GM19238 (cell line): ENCODE data around the gene MED12L.
A peak's percentile ranks its signal among the peaks of the same experiment; 100 is the strongest.
"Not testable (repeated sequence)": the region's sequence is repeated elsewhere in the genome, so short reads cannot be mapped to it uniquely, and the experiment has no call there.

Experiments
- DNase-seq: peaks from one replicate; pipeline ENCODE4 v3.0.0; 2011; ENCODE audit warnings: low spot score; ENCODE audit not compliant: insufficient read length

Gene MED12L

GRCh38 chr3:151236316-151236715, 150.9 kb downstream of the MED12L start:
- DNase-seq, result no peak

- DNase-seq, result no peak
Observed at GRCh38 chr3:151236736-151237135, 151.3 kb downstream of the MED12L start.

- DNase-seq, result not testable (repeated sequence)
Observed at GRCh38 chr3:151242006-151242405, 156.5 kb downstream of the MED12L start.

- no peak for DNase-seq
Observed at GRCh38 chr3:151248772-151249337, 163.4 kb downstream of the MED12L start.

GRCh38 chr3:151256749-151257148, 171.3 kb downstream of the MED12L start:
- DNase-seq, result no peak

- DNase-seq, result no peak
Observed at GRCh38 chr3:151259664-151260063, 174.2 kb downstream of the MED12L start.

- no peak for DNase-seq
Observed at GRCh38 chr3:151262871-151263525, 177.5 kb downstream of the MED12L start.

- no peak for DNase-seq
Observed at GRCh38 chr3:151264605-151265004, 179.1 kb downstream of the MED12L start.

- no peak for DNase-seq
Observed at GRCh38 chr3:151265166-151265565, 179.7 kb downstream of the MED12L start.

- DNase-seq, result peak; percentile 21
Observed at GRCh38 chr3:151265866-151266265, 180.4 kb downstream of the MED12L start.

- DNase-seq, result no peak
Observed at GRCh38 chr3:151267066-151267465, 181.6 kb downstream of the MED12L start.

- no peak for DNase-seq
Observed at GRCh38 chr3:151268267-151269235, 183.1 kb downstream of the MED12L start.

GRCh38 chr3:151269631-151270030, 184.2 kb downstream of the MED12L start:
- DNase-seq, result no peak

- DNase-seq, result no peak
Observed at GRCh38 chr3:151275091-151275490, 189.6 kb downstream of the MED12L start.

GRCh38 chr3:151276038-151276686, 190.7 kb downstream of the MED12L start:
- DNase-seq, result no peak

- DNase-seq, result no peak
Observed at GRCh38 chr3:151276687-151277042, 191.2 kb downstream of the MED12L start.

GRCh38 chr3:151278230-151278629, 192.8 kb downstream of the MED12L start, which contains the start of gene P2RY14:
Gene P2RY14 (minus strand): TSS chr3:151278542. CDS start chr3:151214316, 64,226 bp downstream.
- DNase-seq, result no peak

- no peak for DNase-seq
Observed at GRCh38 chr3:151281671-151282324, 196.3 kb downstream of the MED12L start.

GRCh38 chr3:151282921-151283320, 197.5 kb downstream of the MED12L start:
- DNase-seq, result peak; percentile 22

GRCh38 chr3:151283387-151283786, 197.9 kb downstream of the MED12L start:
- DNase-seq, result no peak

GRCh38 chr3:151283907-151284461, 198.5 kb downstream of the MED12L start:
- no peak for DNase-seq
